Activated CD8-positive, alpha-beta T cell treated with anti-CD3 and anti-CD28 coated beads for 36 hours (primary cell): Measurements from ENCODE around the gene CDH23. TPM values are rescaled to one million over a fixed set of nuclear protein-coding genes. Genes with fewer than 3 reads are reported as not detected.

ENCODE experiments used
- ATAC-seq: fragments of 200-7000 bp; cut with Tn5 transposase; one replicate; pipeline ENCODE4 v1.10.0; 2021; ENCODE audit warnings: mild to moderate bottlenecking, moderate library complexity
- CTCF ChIA-PET: fragments of 350-600 bp; sonication (Branson Sonifier 250); formaldehyde crosslinking; loops from one replicate; lab custom pipeline; 2021; ENCODE audit warnings: antibody characterized with exemption; lab: Charles Lee
- POLR2A ChIA-PET: fragments of 350-600 bp; sonication (Branson Sonifier 250); formaldehyde crosslinking; loops from one replicate; lab custom pipeline; 2021; ENCODE audit warnings: antibody characterized with exemption; lab: Charles Lee
- DNase-seq: peaks from one replicate; pipeline ENCODE4 v3.0.0-alpha.2; 2020
- H3K27ac Mint-ChIP-seq: one replicate; pipeline ENCODE4 v1.8.0; 2021; ENCODE audit warnings: mild to moderate bottlenecking, mixed read lengths
- H3K27me3 Mint-ChIP-seq: one replicate; pipeline ENCODE4 v1.8.0; 2021; ENCODE audit warnings: mixed read lengths
- H3K36me3 Mint-ChIP-seq: one replicate; pipeline ENCODE4 v1.8.0; 2021; ENCODE audit warnings: low read depth, mixed read lengths
- H3K4me1 Mint-ChIP-seq: one replicate; pipeline ENCODE4 v1.8.0; 2021; ENCODE audit warnings: low read depth, mixed read lengths
- H3K4me3 Mint-ChIP-seq: one replicate; pipeline ENCODE4 v1.8.0; 2021; ENCODE audit warnings: mild to moderate bottlenecking, moderate library complexity, mixed read lengths
- H3K9me3 Mint-ChIP-seq: one replicate; pipeline ENCODE4 v1.8.0; 2021; ENCODE audit warnings: mixed read lengths
- CTCF ChIP-seq: fragments of 200-600 bp; IDR thresholded peaks from one replicate; pipeline ENCODE4 v1.8.0; 2022; ENCODE audit warnings: antibody characterized with exemption, mild to moderate bottlenecking
- intact Hi-C: fragments of 100-400 bp; cut with micrococcal nuclease; formaldehyde crosslinking; loops from one replicate; pipeline ENCODE4 v1.10.0; 2022
- total RNA-seq, 2 experiments: library from RNA; stranded (reverse); gene quantifications; one replicate each; pipeline ENCODE4 v1.2.3, GENCODE V29; 2021

The CDH23 gene
- total RNA-seq, 2 experiments from 2014 or later: 2.4 to 2.7 TPM

- Mint-ChIP-seq H3K4me1 (peaks cover 2% of the 10 kb centered on the region), H3K27ac (no peak overlapping the region), H3K36me3 (peaks cover 7% of the 10 kb centered on the region), H3K4me3 (no peak overlapping the region), H3K9me3 (no peaks in the 10 kb centered on the region), H3K27me3 (no peaks in the 10 kb centered on the region)
- DNase-seq: no peak
- intact Hi-C loops: no loop called here
- CTCF ChIA-PET: interaction anchor here (1.0 kb wide), 1 partner anchor 10 kb away, joined by 3 read pairs; no protein-coding TSS in a partner anchor
- POLR2A ChIA-PET: interaction anchor here (1.0 kb wide), 1 partner anchor 39 kb away, joined by 3 read pairs; no protein-coding TSS in a partner anchor
- no peak for ATAC-seq
- no peak for TF ChIP-seq CTCF
Measured at GRCh38 chr10:71362141-71362540, 34.6 kb upstream of the CDH23 start.

GRCh38 chr10:71363936-71364335 lies 32.8 kb upstream of the CDH23 start:
- TF ChIP-seq CTCF: no peak
- Mint-ChIP-seq H3K4me1 (peaks cover 2% of the 10 kb centered on the region), H3K4me3 (no peak overlapping the region), H3K27ac (no peak overlapping the region), H3K27me3 (no peaks in the 10 kb centered on the region), H3K36me3 (peaks cover 7% of the 10 kb centered on the region), H3K9me3 (no peaks in the 10 kb centered on the region)
- intact Hi-C loops: no loop called here
- ChIA-PET CTCF (interaction anchor here (1.2 to 1.8 kb wide), 3 partner anchors 21 to 344 kb away, joined by 3 to 4 read pairs (median 3); no protein-coding TSS in a partner anchor), POLR2A (no interaction called here)
- ATAC-seq (no peak), DNase-seq (no peak)

DNA sequence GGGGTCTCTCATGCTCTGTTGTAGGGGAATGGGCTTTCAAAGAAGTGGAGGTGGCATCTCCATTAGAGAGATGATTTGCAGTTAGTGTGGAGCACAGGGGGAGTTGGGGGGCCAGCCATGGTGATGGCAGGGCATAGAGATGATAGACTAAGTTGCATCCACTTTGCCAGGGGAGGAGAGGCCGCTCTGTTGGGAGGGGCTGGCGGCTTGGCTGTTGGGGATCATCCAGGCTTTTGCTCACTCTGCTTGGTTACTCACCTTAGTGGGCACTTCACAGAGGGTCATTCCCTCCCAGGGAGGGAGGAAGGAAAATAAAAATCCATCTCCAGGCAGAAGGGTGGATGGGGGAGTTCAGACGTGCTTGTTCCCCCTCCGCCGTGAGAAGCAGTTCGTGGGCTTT lies 31.4 kb upstream of the CDH23 start:
- CTCF ChIA-PET: interaction anchor here (1.3 kb wide), 1 partner anchor 20 kb away, joined by 4 read pairs; no protein-coding TSS in a partner anchor
- intact Hi-C loops: no loop called here
- TF ChIP-seq CTCF: no peak
- H3K4me1 Mint-ChIP-seq: peaks cover 2% of the 10 kb centered on the region
- DNase-seq (no peak), ATAC-seq (no peak)
- H3K27ac Mint-ChIP-seq: no peak overlapping the region
- no peaks in the 10 kb centered on the region for H3K27me3 Mint-ChIP-seq
- H3K36me3 Mint-ChIP-seq: peaks cover 4% of the 10 kb centered on the region
- H3K9me3 Mint-ChIP-seq: no peaks in the 10 kb centered on the region
- POLR2A ChIA-PET: no interaction called here
- no peak overlapping the region for H3K4me3 Mint-ChIP-seq

DNA sequence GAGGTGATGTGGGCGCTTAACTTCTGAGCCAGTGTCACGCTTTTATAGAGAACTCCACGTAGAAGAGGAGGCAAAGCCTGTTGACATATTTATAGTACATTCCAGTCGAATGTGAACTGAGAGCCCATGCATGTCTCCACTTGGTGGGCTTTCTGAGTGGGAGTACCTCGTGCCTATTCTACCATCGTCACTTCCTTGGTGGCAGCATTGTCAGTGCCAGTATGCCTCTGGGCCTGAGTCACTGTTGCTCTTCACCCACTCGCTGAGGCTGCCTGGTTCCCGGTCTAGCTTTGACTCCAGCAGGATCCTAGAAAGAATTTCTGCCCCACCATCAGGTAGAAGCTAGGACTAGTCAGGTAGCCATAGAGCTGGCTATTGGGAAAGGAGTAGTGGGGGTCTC lies 30.0 kb upstream of the CDH23 start:
- peaks cover 4% of the 10 kb centered on the region for H3K27me3 Mint-ChIP-seq
- intact Hi-C loops: no loop called here
- peaks cover 2% of the 10 kb centered on the region for H3K4me1 Mint-ChIP-seq
- ChIA-PET POLR2A (no interaction called here), CTCF (interaction anchor here (1.3 kb wide), 1 partner anchor 19 kb away, joined by 4 read pairs; no protein-coding TSS in a partner anchor)
- no peak overlapping the region for H3K27ac Mint-ChIP-seq
- DNase-seq: no peak
- H3K9me3 Mint-ChIP-seq: no peaks in the 10 kb centered on the region
- no peak overlapping the region for H3K4me3 Mint-ChIP-seq
- ATAC-seq: no peak
- H3K36me3 Mint-ChIP-seq: peaks cover 4% of the 10 kb centered on the region
- no peak for TF ChIP-seq CTCF

DNA sequence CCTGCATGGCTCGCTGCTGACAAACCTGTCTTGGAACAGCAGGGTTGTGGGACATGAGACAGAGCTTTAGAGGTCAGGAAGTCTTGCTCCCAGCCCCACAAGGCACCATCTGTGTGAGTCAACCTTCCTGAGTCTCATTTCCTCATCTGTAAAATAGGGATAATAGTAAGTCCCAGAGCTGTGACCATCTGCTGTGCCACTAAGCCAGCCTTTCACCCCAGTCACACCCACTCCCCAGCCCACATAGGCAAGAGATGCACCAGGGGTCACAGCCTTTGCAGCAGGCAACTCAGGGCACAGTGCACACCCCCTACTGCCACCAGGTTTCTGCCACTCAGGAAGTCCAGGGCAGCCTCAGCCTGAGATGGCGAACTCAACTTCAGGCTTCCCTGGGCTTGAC lies 29.4 kb upstream of the CDH23 start:
- Mint-ChIP-seq H3K27me3 (peaks cover 4% of the 10 kb centered on the region), H3K9me3 (no peaks in the 10 kb centered on the region), H3K36me3 (peaks cover 3% of the 10 kb centered on the region), H3K4me1 (peaks cover 2% of the 10 kb centered on the region), H3K4me3 (no peak overlapping the region), H3K27ac (no peak overlapping the region)
- intact Hi-C loops: no loop called here
- no peak for TF ChIP-seq CTCF
- CTCF ChIA-PET: no interaction called here
- POLR2A ChIA-PET: no interaction called here
- DNase-seq: no peak
- no peak for ATAC-seq
